PC-9 (cell line): ENCODE data around the gene HSD17B8.

Experiments
- EZH2 ChIP-seq: fragments of 200-600 bp; sonication (generic); IDR thresholded peaks from 2 replicates; pipeline ENCODE4 v1.8.0; 2017; ENCODE audit warnings: antibody characterized with exemption, low read depth
- TF ChIP-seq, protein P1 (sequence below): fragments of 200-600 bp; sonication (generic); conservative IDR thresholded peaks from 2 replicates; pipeline ENCODE4 v1.6.1; 2017; ENCODE audit warnings: mixed run types, antibody characterized with exemption, mild to moderate bottlenecking, moderate library complexity

DNA sequence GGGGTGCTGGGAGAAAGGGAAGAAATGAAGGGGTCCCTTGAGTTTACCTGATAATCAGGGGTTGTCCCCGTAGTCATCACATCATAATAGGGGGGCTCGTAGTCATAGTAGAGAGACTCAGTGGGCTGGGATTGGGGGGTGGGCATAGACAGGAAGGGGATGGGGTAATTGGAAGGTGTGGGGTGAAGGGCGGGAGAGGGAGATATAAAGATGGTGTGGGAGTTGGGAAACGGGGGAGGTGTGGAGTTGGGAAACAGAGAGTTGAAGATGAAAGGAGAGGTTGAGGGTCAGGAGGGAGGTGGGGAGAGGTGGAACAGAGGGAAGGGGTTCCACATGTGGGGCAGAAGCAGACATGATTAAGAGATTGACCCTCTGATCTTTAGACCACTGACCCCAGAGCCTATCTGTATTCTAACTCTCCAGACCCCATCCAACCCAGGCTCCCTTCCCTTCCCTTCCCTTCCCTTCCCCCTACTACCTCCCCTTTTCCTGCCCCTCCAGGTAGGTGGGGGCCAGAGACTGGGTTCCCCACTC, 18.7 kb upstream of the HSD17B8 start:
- TF ChIP-seq, protein P1, sequence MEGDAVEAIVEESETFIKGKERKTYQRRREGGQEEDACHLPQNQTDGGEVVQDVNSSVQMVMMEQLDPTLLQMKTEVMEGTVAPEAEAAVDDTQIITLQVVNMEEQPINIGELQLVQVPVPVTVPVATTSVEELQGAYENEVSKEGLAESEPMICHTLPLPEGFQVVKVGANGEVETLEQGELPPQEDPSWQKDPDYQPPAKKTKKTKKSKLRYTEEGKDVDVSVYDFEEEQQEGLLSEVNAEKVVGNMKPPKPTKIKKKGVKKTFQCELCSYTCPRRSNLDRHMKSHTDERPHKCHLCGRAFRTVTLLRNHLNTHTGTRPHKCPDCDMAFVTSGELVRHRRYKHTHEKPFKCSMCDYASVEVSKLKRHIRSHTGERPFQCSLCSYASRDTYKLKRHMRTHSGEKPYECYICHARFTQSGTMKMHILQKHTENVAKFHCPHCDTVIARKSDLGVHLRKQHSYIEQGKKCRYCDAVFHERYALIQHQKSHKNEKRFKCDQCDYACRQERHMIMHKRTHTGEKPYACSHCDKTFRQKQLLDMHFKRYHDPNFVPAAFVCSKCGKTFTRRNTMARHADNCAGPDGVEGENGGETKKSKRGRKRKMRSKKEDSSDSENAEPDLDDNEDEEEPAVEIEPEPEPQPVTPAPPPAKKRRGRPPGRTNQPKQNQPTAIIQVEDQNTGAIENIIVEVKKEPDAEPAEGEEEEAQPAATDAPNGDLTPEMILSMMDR = no peak
- no peak for TF ChIP-seq EZH2
